MCF 10A (cell line): ENCODE results near the gene PALLD. TPM values are rescaled to one million over a fixed set of nuclear protein-coding genes. Genes with fewer than 3 reads are reported as not detected.

Experiments used
- BruUV-seq: library from RNA; stranded (reverse); fragments of 400-500 nt; replicated peaks from 2 replicates; lab custom pipeline; 2021; lab: Mats Ljungman, UMichigan
- CTCF ChIA-PET: fragments of 300-600 bp; sonication (Branson Sonifier 250); formaldehyde crosslinking; extraction: SDS; loops from one replicate; lab custom pipeline; 2021; ENCODE audit warnings: antibody characterized with exemption, inconsistent platforms; lab: Yijun Ruan, JAX
- POLR2A ChIA-PET: fragments of 300-600, 350-650 bp; sonication (Branson Sonifier 250); formaldehyde crosslinking; extraction: SDS; loops from one replicate; lab custom pipeline; 2020; ENCODE audit warnings: antibody characterized with exemption, inconsistent platforms; lab: Yijun Ruan, JAX
- DNase-seq: peaks from one replicate; pipeline ENCODE4 v3.0.0-alpha.2; 2018; ENCODE audit not compliant: unreplicated experiment
- H3K27ac Mint-ChIP-seq: one replicate; pipeline ENCODE4 v1.8.0; 2022; ENCODE audit warnings: mild to moderate bottlenecking, low read depth, mixed read lengths; ENCODE audit not compliant: unreplicated experiment
- H3K27me3 Mint-ChIP-seq: one replicate; pipeline ENCODE4 v1.8.0; 2022; ENCODE audit warnings: mixed read lengths; ENCODE audit not compliant: insufficient read depth, unreplicated experiment
- H3K36me3 Mint-ChIP-seq: one replicate; pipeline ENCODE4 v1.8.0; 2022; ENCODE audit warnings: mild to moderate bottlenecking, moderate library complexity, mixed read lengths; ENCODE audit not compliant: insufficient read depth, unreplicated experiment
- H3K4me1 Mint-ChIP-seq: one replicate; pipeline ENCODE4 v1.8.0; 2022; ENCODE audit warnings: mixed read lengths; ENCODE audit not compliant: insufficient read depth, unreplicated experiment
- H3K4me3 Mint-ChIP-seq: one replicate; pipeline ENCODE4 v1.8.0; 2022; ENCODE audit warnings: mild to moderate bottlenecking, moderate library complexity, mixed read lengths; ENCODE audit not compliant: unreplicated experiment
- H3K9me3 Mint-ChIP-seq: one replicate; pipeline ENCODE4 v1.8.0; 2022; ENCODE audit warnings: mixed read lengths; ENCODE audit not compliant: unreplicated experiment
- intact Hi-C: fragments of 100-400 bp; cut with micrococcal nuclease; formaldehyde crosslinking; loops from 2 replicates; pipeline ENCODE4 v1.14.1; 2022
- total RNA-seq: library from RNA; stranded (reverse); gene quantifications from 2 replicates; pipeline ENCODE4 v1.2.3, GENCODE V29; 2022
- TF ChIP-seq, protein P1 (sequence below): fragments of 200-600 bp; IDR thresholded peaks from one replicate; pipeline ENCODE4 v1.8.0; 2022; ENCODE audit warnings: antibody characterized with exemption, mild to moderate bottlenecking; ENCODE audit not compliant: unreplicated experiment

PALLD gene
- total RNA-seq, 1 experiment from 2014 or later, result 191 TPM

DNA sequence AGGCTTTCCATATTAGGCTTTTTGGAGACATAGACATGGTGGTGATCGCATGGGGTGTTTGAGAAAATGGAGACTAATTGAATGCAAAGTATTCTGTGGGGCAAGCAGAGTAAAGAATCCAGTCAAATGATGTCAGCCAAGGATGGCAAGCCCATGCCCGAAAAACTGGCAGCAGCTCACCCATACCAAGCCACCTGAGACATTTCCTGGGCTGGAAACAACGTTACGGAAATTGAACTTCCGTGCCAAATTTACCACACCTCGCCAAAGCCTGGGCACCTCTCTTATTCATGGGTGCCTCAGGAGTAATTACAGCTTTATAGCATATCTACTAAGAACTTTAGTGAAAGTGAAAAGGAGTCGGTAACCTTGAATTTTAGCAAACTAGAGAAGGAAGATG lies 346.8 kb downstream of the PALLD start:
- Mint-ChIP-seq H3K27ac (peak overlapping the region; percentile 87), H3K27me3 (no peaks in the 10 kb centered on the region), H3K4me1 (peaks cover 55% of the 10 kb centered on the region), H3K9me3 (no peaks in the 10 kb centered on the region), H3K36me3 (peaks cover 76% of the 10 kb centered on the region), H3K4me3 (peak overlapping the region; percentile 30)
- CTCF ChIA-PET, result interaction anchor here (0.6 to 3.2 kb wide), 4 partner anchors 18 to 776 kb away, joined by 3 to 11 read pairs (median 3); no protein-coding TSS in a partner anchor
- TF ChIP-seq, protein P1, sequence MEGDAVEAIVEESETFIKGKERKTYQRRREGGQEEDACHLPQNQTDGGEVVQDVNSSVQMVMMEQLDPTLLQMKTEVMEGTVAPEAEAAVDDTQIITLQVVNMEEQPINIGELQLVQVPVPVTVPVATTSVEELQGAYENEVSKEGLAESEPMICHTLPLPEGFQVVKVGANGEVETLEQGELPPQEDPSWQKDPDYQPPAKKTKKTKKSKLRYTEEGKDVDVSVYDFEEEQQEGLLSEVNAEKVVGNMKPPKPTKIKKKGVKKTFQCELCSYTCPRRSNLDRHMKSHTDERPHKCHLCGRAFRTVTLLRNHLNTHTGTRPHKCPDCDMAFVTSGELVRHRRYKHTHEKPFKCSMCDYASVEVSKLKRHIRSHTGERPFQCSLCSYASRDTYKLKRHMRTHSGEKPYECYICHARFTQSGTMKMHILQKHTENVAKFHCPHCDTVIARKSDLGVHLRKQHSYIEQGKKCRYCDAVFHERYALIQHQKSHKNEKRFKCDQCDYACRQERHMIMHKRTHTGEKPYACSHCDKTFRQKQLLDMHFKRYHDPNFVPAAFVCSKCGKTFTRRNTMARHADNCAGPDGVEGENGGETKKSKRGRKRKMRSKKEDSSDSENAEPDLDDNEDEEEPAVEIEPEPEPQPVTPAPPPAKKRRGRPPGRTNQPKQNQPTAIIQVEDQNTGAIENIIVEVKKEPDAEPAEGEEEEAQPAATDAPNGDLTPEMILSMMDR, result no peak
- intact Hi-C loops, result no loop called here
- DNase-seq, result peak; percentile 81
- no TSS peak for BruUV-seq
- POLR2A ChIA-PET, result interaction anchor here (0.6 to 5.1 kb wide), 11 partner anchors 12 to 816 kb away, joined by 3 to 97 read pairs (median 4); no protein-coding TSS in a partner anchor

DNA sequence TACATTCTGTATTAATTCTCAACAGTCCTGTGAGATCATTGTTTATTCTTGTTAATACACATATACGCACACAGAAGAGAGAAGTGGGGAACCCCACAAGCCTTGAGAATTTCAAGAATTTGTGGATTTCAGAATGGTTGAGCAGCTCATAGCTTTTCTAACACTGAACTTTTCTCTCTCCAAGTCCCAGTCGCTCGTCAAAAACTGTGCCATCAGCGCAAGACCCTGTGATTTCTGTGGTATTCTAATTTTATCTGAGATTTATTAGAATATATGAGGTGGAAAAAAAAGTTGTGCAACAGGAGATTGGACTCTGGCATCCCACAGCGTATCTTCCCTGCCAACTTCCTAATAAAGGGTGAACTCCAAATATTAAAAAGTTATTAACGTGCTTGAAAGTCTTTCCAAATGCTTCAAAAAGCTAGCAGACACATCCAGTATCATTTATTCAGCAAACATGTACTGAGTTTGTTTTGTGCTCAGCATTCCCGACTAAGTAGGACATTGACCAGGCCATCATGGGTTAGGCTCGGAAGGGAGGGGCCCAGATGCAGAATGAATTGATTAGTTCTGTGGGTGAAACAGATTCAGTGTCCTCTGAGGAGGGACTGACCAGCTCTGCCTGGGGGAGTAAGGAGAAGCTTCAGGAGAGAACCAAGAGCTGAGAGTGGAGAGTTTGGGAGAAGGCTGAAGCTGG lies 347.6 kb downstream of the PALLD start:
- H3K4me3 Mint-ChIP-seq, result no peak overlapping the region
- POLR2A ChIA-PET, result interaction anchor here (0.6 to 6.5 kb wide), 12 partner anchors 9 to 815 kb away, joined by 3 to 97 read pairs (median 4); no protein-coding TSS in a partner anchor

GRCh38 chr4:168845897-168846296 lies 349.0 kb downstream of the PALLD start:
- intact Hi-C loops, result no loop called here
- TF ChIP-seq, protein P1, result no peak
- ChIA-PET POLR2A (interaction anchor here (0.6 to 6.5 kb wide), 4 partner anchors 10 to 245 kb away, joined by 3 to 74 read pairs (median 4); no protein-coding TSS in a partner anchor), CTCF (interaction anchor here (0.7 to 1.4 kb wide), 3 partner anchors 13 to 135 kb away, joined by 3 to 4 read pairs (median 3); no protein-coding TSS in a partner anchor)
- DNase-seq, result no peak
- BruUV-seq, result no TSS peak
- Mint-ChIP-seq H3K4me1 (peaks cover 54% of the 10 kb centered on the region), H3K27ac (no peak overlapping the region), H3K4me3 (no peak overlapping the region), H3K36me3 (peaks cover 77% of the 10 kb centered on the region), H3K9me3 (no peaks in the 10 kb centered on the region), H3K27me3 (no peaks in the 10 kb centered on the region)

More for the DNA sequence above, 347.6 kb downstream of the PALLD start:
- CTCF ChIA-PET, result interaction anchor here (0.6 to 3.2 kb wide), 7 partner anchors 29 to 775 kb away, joined by 3 to 11 read pairs (median 3); no protein-coding TSS in a partner anchor
- no peak for DNase-seq
- Mint-ChIP-seq H3K27me3 (no peaks in the 10 kb centered on the region), H3K36me3 (peaks cover 74% of the 10 kb centered on the region), H3K9me3 (no peaks in the 10 kb centered on the region), H3K27ac (peak overlapping the region; percentile 87), H3K4me1 (peaks cover 60% of the 10 kb centered on the region)
- intact Hi-C loops, result no loop called here
- BruUV-seq, result no TSS peak
- TF ChIP-seq, protein P1, result no peak

- ChIA-PET CTCF (interaction anchor here (0.6 to 1.4 kb wide), 4 partner anchors 13 to 1892 kb away, joined by 3 to 4 read pairs (median 3); no protein-coding TSS in a partner anchor), POLR2A (interaction anchor here (0.6 to 6.5 kb wide), 5 partner anchors 10 to 245 kb away, joined by 3 to 74 read pairs (median 5); no protein-coding TSS in a partner anchor)
- peaks cover 52% of the 10 kb centered on the region for H3K4me1 Mint-ChIP-seq
Observed at GRCh38 chr4:168846414-168846813, 349.6 kb downstream of the PALLD start.

More at GRCh38 chr4:168846414-168846813, 349.6 kb downstream of the PALLD start:
- H3K27me3 Mint-ChIP-seq, result no peaks in the 10 kb centered on the region
- TF ChIP-seq, protein P1, result no peak
- H3K9me3 Mint-ChIP-seq, result no peaks in the 10 kb centered on the region
- H3K27ac Mint-ChIP-seq, result no peak overlapping the region
- H3K4me3 Mint-ChIP-seq, result no peak overlapping the region
- intact Hi-C loops, result no loop called here
- BruUV-seq, result no TSS peak
- peaks cover 82% of the 10 kb centered on the region for H3K36me3 Mint-ChIP-seq
- DNase-seq, result no peak
